Measurements from ENCODE around the gene TLL2.
"Not testable (repeated sequence)": the region's sequence is repeated elsewhere in the genome, so short reads cannot be mapped to it uniquely, and the experiment has no call there.

The TLL2 gene

DNA sequence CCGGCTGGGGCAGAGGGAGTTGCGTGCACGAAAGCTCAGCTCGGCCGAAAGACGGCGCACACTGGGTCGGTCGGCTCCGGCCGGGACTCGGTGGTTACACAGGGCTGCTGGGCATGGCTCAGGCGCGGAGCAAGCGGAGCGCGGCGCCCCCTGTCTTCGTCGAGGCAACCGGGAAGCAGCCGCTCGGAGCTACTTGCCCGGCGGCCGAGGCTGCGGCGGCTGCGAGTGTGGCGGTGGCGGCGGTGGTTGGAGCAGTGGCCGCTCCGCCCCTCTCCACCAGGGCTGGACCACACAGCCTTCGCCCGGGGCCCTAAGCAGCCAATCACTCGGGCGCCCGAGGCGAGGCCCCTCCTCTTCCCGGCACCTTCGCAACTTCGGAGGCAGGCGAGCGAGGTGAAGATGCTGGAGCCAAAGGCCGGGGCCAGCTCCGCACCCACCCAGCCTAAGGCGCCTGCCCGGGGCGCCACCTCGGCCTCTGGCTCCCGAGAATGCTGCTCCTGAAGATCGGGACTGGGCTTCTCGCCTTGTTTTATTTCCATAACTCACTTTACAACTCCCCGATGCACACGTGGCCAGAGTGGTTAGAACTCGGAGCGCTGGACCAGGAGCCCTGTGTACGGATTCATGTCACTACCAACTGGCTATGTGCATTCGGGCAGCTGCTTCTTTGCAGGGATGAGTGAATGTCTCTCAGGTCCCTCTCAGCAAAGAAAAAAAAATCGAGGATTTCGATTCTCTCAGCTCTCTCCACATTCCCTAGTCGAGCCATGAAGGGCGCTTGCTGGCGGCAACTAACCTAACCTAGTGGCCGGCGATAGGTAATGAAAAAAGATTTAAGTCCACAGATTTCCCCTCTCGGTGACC lies at the start of gene TLL2:
TLL2 (minus strand) TSS at position 229 of the 864 bp plus-strand sequence. CDS start 241 bp downstream, outside the sequence.
- DNase-seq = no peak

DNA sequence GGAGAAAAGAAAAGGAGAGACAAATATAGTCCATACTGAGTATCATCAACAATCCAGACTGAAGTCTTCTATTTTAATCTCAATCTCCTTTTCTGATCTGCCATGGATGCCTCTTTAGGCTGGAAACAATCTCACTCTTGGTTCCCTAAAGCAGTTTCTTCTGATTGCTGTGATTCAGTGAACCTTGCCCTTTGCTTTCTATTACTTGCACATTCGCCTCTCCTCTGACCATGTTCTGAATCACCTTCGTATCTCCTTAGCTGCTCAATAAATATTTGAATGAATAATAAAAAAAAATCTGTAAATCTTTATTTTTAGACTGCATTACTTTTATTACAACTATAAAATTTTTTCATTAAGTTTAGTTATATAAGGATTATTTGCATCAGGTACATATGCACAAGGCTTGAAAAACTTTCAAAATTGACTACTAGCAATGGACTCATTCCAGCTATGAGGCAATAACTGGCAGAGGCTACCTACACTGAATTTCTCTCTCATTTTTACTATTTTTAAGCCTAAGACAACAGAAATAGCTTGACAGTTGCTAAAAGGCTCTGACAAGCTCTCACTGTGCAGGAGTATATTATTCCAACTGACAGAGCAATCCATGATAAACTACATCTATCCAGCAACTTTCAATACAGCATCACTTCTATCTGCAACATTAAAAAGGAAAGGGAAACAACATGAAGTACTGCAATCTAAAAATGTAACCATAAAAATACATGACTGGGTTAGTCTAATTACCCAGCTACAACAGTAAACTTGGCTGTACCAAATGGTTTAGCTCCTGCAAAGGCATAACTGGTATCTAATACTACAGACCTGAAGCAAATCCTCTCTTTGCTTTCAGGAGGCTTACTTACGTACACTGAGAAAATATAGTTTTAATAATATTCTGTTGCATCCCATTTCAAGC lies 47.5 kb upstream of the TLL2 start:
- no peak for DNase-seq

DNA sequence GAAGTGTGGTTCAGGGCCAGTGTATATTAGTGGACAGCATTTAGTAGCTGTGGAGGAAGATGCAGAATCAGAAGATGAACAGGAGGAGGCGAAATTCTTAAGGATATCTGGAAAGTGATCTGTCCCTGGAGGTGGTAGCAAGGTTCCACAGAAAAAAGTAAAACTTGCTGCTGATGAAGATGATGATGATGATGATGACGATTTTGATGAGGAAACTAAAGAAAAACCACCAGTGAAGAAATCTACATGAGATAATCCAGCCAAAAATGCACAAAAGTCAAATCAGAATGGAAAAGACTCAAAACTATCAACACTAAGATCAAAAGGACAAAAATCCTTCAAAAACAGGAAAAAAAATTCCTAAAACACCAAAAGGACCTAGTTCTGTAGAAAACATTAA lies 46.8 kb upstream of the TLL2 start:
- no peak for DNase-seq

DNA sequence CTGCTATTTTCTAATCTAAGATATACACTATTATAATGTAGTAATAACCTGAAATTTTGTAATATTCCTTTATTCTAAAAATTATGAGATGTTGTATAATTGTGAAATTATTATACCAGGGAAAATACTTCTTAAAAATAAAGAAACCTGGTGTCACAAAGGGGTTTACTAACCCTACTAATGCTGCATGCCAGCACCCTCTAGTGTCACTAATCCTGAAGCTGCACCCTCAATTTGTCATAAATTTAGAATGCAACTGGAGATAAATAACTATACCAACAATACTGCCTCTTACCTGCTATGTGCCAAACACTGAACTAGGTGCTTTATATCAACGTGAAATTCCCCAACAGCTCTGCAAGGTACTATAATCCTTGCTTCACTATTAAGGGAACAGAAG lies 42.3 kb upstream of the TLL2 start:
- DNase-seq = no peak

DNA sequence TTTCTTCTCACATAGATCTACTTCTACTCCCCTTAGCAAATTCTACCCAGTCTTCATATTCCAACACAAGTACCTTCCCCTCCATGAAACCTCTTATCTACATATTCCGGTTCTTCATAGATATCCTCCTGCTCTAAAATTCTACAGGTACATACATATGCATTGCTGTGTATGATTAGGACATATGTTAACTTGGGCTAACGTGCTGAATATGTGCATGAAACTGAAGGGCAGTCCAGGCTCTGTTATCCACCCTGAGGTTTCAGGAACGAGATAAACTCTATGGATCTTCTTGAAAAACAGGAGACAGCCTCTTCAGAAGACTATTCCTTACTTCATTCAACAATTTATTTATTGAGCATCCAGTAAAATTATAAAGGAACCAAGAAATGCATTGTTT lies 41.6 kb upstream of the TLL2 start:
- no peak for DNase-seq

DNA sequence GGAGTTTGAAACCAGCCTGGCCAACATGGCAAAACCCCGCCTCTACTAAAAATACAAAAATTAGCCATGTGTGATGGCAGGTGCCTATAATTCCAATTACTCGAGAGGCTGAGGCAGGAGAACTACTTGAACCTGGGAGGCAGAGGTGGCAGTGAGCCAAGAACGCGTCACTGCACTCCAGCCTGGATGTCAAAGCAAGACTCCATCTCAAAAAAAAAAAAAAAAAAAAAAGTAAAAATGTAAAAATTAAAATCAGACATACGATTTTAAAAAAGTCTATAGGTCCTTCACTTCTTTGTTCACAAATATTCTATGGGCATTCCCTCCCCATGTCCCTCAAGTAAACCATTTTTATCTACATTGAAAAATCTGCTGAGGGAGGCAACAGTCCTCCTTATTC lies 34.9 kb upstream of the TLL2 start:
- no peak for DNase-seq

DNA sequence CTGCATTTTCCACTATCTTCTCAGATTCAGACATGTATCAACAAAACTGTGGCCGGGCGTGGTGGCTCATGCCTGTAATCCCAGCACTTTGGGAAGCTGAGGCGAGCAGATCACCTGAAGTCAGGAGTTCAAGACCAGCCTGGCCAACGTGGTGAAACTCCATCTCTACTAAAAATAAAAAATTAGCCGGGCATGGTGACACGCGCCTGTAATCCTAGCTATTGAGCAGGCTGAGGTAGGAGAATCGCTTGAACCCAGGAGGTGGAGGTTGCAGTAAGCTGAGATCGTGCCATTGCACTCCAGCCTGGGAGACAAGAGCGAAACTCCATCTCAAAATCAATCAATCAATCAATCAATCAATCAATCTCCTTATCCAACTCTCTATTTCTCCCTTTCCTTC lies 31.8 kb upstream of the TLL2 start:
- DNase-seq = not testable (repeated sequence)

DNA sequence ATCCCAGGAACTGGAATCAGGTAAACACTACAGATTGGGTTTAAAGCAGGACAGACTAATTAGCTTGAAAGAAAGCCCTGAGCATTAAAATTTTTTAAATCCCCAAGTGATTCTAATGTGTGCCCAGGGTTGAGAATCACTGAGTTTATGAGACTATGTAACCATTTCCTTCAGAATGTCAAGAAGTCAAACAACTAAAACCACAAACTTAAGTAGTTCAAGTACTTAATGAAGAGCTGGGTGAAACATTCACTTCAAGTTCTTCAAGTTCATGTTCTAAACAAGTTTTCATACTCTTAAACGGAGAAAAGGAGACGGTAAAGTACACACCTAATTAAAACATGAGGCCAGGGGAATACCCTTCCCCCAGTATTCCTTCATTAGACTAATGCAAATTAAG lies 28.2 kb upstream of the TLL2 start:
- no peak for DNase-seq

DNA sequence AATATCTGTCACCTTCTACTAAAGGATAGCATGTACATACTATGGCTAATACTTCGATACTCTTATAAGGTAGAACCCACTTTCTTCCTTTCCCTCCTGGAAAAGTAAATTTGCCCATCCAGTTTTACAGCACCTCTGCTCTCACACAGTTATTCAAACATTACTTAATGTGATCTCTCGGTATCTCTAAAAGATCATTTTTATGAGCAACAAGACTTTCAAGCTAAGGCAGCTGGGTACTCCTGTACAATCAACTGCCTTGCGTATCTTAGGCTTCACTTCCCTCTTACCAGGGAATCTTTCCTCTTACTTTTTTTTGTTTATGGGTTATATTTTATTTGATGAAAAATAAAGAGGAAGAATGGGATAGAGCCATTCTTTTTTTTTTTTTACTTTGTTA lies 26.5 kb upstream of the TLL2 start:
- DNase-seq = no peak

DNA sequence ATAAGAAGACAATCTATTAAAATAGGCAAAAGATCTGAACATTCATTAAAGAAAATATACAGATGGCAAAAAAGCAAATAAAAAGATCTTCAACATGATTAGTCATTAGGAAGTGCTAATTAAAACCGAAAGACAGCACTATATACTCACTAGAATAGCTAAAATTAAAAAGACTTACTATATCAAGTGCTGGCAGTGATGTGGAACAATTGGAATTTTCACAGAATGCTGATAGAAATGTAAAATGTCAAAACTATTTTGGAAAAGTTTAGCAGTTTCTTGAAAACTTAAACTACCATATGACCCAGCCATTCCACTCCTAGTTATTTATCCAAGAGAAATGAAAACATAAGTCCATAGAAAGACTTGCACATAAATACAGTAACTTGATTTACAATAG lies 25.0 kb upstream of the TLL2 start:
- DNase-seq = no peak

DNA sequence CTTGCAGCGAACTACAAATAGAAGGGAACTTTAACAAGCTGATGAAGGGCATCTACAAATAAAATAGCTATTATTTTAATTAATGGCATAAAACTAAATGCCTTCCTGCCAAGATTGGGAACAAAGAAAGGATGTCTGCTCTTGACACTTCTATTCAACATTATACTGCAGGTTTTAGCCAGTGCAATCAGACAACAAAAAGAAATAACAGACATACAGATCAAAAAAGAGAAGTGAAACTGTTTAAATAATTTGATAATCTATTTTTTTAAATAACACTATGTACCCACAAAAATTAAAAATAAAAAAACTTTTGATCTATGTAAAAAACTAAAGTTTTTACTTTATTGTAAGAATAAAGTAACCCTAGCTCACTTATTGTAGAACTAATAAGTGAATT lies 22.4 kb upstream of the TLL2 start:
- DNase-seq = no peak

DNA sequence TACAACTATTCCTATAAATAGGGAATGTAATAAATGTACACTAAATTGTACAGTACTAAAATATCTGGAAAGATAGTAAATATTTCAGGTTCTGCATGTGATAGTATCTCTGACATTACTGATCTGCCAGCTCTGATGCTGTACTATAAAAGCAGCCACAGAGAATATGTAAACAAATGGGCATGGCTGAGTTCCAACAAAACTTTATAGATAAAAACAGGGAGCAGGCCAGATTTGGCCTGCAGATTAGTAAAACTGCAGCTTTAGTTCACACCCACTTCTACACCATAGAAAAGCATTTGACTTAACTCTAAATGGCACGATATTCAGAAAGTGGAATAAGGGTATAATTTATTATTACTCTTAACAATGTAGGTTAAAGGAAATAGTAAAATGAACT lies 18.8 kb upstream of the TLL2 start:
- DNase-seq = no peak

DNA sequence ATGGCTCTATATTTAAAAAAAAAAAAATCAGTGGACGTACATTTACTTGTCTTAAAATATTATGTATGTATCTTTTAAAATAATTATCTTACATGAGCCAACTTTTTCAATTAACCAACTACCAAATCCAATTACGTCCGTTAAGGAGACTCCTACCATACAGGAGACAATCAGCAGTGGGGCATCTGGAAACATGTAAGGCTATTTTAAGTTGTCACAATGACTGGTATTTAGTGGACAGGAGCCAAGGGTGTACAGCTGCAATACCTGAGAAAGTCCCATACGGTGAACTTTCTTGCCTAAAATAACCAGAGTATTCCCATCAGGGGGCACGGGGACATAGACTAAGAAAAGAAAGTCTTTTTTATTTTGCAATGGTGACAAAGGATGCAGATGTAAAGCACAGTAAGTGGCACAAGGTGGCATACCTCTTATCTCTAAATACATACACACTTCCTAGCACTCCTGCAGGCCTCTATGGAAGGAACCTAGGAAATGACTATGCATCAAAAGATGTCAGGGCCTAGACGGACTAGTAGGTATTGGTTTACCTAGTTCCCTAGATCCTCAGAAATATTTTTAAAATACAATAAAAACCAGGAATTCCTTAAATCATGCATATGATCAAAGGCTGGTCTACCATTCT lies 16.0 kb upstream of the TLL2 start:
- DNase-seq = no peak

DNA sequence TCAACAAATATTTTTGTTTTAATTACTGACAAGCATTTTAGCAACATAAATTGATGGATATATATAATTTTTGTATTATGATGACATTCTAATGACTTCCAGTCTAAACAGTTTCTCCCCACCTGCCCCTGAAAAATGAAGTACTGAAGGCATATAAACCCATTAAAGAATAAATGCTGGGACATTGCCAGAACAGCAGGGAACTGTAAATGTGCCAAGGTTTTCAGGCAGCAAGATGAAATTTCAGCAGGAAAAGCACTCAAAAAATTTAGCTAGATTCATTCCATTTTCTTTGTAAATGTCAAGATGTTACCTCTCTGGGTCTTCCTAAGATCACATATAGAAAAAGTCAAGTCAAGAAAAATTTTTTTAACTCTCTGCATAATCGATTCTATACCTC lies 11.0 kb upstream of the TLL2 start:
- no peak for DNase-seq

DNA sequence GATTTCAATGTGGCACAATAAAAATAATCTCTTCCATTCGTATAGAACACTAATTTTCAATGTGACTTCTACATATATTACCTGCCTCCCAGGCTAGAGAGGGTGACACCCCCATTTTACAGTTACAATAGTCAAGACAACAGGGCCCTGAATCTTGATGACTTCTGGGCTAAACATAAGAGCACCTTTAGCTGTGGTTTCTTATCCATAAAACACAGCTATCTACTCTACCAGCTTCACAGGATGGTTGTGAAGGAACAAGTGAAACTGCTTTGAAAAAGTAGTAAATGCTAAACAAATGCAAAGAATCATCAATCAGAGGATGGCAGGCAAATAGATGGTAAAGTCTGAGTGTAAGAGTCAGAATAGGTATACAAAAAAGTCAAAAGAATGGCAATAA lies 3.6 kb upstream of the TLL2 start:
- DNase-seq = no peak

DNA sequence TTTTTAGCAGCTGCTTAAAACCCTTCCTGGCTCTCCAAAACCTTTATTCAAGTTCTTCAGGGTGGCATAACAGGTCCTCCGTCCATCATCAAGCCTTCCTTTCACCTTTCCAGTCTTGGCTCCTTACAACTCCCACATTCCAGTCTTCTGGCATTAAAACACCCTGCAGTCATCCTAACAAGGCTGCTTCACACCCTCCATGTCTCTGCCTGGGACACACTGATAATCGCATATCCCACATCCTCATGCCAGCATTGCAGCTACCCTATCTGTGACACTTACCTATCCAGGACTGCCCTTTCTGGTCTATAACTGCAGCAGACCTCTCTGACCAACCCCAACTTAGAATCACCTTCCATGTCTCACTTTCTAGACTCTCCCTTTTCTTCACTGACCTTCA lies 2.6 kb upstream of the TLL2 start:
- DNase-seq = no peak

DNA sequence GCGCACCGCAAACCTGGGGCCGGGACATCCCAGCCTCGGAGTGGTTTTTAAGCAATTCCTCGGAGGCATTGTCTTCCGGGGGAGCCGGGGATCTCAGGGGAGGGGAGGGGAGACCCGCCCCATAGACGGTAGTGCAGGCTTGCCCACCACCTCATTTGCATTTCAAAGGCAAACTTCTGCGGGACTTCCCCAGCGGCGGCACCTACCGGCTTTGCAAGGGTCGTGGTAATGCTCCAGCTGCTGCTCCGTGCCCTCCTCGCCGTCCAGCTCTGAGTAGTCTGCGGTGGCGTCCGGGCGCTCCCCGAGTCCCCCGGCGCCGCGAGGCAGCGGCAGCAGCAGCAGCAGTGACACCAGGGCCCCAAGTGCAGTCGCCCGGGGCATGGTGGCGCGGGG lies 425 bp downstream of the TLL2 start:
- DNase-seq = no peak

DNA sequence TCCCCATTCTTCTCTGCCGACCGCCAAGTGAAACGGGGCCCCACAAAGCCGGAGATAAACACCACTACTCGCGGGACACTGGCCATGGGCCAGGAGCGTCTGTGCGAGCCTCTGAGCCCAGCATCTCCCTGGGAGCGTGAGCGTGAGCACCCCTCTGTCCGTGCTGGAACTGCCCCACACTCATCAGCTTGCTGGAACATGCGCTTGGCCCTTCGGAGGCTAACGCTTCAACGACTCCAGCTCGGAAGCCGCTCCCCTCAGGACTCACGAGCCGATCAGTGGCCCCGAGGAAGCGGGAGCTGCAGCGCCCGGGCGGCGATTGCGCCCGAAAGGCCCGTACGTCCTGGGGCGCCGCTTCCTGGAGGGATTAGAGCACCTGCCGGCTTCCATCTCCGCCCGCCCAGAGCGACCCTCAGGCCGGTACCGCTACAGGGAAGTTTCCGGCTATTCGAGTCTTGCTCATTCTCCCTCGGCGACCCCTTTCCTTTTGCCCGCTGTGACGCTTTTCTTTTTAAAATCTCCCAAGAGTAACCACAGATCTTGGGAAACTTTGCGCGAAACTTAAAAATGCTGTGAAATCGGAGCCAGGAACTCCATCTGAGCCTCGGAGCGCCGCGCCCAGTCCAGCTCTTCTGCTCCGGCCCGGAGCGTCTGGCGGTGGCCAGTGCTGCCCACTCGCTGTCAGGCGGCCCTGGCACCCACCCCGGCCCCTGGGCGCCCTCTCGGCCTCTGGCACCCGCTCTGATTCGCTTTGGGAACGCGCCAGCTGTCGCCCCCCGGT lies 1.0 kb downstream of the TLL2 start:
- DNase-seq = no peak

DNA sequence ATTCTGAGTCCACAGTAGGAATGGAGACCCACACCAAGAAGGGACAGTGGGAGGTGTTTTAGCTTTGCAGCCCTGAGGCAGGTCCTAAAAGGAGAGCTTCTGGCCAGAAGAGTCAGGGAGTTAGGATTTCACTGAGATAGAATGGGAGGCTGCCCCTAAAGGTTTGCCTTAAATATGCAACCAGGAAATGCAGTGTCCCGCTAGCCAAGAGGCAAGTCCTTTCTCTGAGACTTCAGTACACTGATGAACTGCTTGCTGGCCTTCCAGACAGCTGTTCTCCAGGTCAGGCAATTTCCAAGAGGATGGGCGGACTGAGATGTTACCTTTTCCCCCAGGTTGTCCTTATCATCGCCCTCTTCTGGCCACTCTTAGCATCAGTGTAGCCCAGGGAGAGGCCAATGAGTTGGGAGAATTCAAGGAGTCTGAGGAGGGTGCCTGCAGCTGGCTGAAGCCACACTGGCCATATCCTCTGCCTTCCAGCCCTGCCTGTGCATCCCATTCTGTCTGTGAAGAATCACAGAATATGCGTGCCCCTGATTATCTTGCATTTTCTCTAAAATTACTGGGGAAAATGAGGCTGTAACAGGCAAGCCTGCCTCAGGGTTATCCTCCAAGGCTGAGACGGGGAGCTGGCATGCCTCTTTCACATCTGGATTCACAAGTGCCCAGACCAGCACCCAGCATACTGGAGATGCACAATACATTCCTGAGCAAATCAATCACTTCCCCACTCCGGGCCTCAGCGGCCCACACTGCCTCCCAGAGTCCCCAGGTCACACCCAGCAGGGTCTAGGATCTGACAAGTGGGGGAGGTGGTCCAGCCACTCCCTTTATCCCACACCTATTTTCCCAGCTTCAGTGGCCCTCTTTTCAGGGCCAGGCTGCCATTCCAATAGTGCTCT lies 2.4 kb downstream of the TLL2 start:
- no peak for DNase-seq

DNA sequence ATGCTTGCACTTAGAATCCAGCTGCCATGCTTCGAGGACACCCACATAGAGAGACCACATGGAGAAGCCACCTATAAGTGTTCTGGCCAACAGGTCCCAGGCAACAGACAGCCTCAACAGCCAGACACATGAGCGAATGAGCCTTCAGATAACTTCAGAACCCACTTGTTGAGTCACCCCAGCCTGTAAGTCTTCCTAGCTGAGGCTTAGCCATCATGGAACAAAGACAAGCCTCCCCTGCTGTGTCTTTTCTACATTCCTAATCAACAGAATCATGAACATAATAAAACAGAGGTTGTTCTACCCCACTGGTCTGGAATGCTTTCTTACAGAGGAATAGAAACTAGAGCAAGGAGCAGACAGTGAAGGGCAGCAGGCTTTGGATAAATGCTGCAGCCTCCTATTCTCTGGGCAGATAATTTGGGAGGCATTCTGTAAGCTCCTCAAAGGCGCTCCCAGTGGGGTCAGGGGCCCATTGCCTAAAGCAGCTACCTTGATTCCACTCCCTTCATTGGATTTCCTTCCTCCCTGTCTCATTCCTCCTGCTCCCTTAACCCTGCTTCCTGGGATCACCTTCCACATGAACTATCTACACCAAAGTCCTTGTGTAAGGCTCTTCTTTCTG lies 4.6 kb downstream of the TLL2 start:
- no peak for DNase-seq

DNA sequence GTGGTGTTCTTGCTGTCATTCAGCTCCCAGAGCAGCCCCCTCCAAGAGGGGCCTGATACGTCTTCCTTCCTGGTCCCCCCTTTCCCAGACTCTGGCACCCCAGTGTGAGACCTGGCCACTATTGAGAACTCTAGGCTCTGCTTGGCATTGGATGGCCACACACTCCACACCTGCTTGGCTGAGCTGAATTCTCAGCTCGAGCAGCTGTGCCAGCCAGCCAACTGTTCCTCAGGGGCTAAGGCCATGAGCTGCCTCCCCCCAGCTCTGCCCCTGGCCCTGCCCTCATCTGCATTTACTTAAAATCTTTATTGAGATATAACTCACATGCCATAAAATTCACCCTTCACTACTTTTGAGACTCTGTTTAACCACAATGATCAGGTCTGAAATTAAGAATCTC lies 6.7 kb downstream of the TLL2 start:
- DNase-seq = no peak
